Measurements from ENCODE around the gene SPEM2.
"Not testable (repeated sequence)": the region's sequence is repeated elsewhere in the genome, so short reads cannot be mapped to it uniquely, and the experiment has no call there.

Gene SPEM2

DNA sequence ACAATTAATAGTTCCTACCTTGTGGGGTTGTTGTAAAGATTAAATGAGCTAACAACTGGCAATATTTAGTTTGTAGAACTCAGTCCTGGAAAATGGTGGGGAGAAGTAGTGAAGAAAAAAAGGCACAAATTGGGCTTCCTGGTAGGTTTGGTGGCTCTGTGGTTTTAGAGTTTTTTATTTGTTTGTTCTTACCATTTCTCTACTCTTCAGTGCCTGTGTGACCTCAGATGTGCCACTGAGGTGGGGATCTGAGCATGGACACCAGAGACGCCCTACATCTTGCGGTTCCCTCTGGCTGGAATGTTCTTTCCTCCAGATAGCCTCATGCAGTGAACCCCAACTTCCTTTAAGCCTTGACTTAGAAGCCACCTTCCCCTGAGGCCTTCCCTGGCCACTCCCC lies 46.3 kb downstream of the SPEM2 start:
- DNase-seq (ENCODE audit: low read depth) = no peak

DNA sequence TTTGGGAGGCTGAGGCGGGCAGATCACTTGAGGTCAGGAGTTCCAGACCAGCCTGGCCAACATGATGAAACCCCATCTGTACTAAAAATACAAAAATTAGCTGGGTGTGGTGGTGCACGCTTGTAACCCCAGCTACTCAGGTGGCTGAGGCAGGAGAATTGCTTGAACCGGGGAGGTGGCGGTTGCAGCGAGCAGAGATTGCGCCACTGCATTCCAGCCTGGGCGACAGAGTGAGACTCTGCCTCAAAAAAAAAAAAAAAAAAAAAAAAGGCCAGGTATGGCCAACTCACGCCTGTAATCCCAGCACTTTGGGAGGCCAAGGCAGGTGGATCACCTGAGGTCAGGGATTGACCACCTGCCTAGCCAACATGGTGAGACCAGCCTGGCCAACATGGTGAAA lies 49.4 kb downstream of the SPEM2 start:
- DNase-seq (ENCODE audit: low read depth) = not testable (repeated sequence)

DNA sequence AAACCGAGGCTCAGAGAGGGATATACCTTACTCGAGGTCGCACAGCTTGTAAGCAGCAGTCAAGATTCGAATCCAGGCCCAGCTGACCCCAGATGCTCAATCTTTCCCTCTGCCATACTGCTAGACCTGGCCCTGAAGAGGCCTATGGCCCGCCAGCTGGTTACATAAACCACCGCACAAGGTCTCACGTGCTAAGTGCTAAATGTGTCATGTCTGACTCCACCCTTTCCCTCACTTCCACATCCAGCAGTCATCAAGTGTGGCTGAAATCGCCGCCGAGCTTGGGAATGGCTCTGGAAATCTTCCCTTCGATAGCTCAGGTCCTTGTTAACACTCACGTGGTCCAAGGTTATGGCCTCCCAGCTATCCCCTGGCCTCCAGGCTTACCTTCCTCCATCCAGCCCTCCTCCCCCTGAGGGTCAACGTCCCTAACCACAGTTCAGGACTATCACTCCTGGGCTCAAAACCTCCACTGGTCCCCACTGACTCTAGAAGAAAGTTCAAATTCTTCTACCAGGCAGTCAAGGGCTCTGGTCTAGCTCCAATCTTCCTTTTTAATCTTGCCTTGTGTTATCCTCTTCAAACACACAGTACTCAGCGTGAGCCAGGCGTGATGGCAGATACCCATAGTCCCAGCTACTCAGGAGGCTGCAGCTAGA lies 50.5 kb downstream of the SPEM2 start:
- peak; percentile 49 for DNase-seq (ENCODE audit: low read depth)

GRCh38 chr17:7476494-7476893 lies 51.1 kb downstream of the SPEM2 start:
- peak; percentile 53 for DNase-seq (ENCODE audit: low read depth)

DNA sequence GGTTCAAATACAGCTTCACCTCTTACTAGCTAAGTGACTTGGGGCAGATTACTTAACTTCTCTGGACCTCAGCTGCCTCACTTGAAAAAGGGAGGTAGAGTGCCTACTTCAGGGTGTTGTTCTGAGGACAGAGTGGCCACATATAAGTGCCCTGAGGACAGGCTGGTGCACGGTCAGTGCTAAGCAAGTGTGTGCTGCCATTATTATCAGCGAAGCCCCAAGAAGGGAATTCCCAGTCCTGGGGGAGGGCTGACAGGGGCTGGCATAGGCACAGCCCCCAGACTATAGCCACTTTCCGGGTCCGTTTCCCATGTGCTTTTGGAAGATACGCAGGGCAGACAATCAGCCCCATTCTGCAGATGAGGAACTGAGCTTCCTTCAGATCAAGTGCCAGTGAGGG lies 51.5 kb downstream of the SPEM2 start:
- no peak for DNase-seq (ENCODE audit: low read depth)
